Right cardiac atrium (tissue), 5 donors: Measurements from ENCODE around the gene AMPD3. TPM values are rescaled to one million over a fixed set of nuclear protein-coding genes. Genes with fewer than 3 reads are reported as not detected.

Experiments
- ATAC-seq, 2 donors: fragments of 200-7000 bp; cut with Tn5 transposase; one replicate each; pipeline versions ENCODE4 v1.8.0 to v1.9.1; 2020; ENCODE audit warnings: moderate library complexity in 2 of 2, mild to moderate bottlenecking in 1 of 2
- DNase-seq, 3 donors: peaks; one replicate each; pipeline ENCODE4 v3.0.0-alpha.2; 2020
- H3K27ac ChIP-seq: one replicate; pipeline ENCODE4 v1.5.1; 2013; ENCODE audit warnings: mild to moderate bottlenecking, low read length, control low read depth, moderate library complexity
- H3K27me3 ChIP-seq: one replicate; pipeline ENCODE4 v1.6.1; 2013; ENCODE audit not compliant: control insufficient read depth, insufficient read depth
- H3K4me1 ChIP-seq: one replicate; pipeline ENCODE4 v1.6.1; 2013; ENCODE audit warnings: low read length; ENCODE audit not compliant: control insufficient read depth, insufficient read depth
- H3K4me3 ChIP-seq: one replicate; pipeline ENCODE4 v1.5.1; 2013; ENCODE audit warnings: low read length, control low read depth
- H3K9me3 ChIP-seq: one replicate; pipeline ENCODE4 v1.6.1; 2013; ENCODE audit warnings: low read length; ENCODE audit not compliant: control insufficient read depth
- WGBS: extraction: QIAGEN DNeasy Blood & Tissue Kit; methylation state at CpG from one replicate; pipeline ENCODE4 v1.1.7; 2013; 5-methylcytosine and 5-hydroxymethylcytosine counted together
- intact Hi-C, 4 donors: fragments of 100-400 bp; cut with DNase I; formaldehyde crosslinking; loops; one replicate each; pipeline versions ENCODE4 v1.11.0 to v1.14.0; 2022 to 2023
- polyA plus RNA-seq: library from polyadenylated mRNA; stranded (reverse); fragments of 200-250 nt; gene quantifications from one replicate; pipeline ENCODE4 v1.2.3, GENCODE V29; 2013
- total RNA-seq, 4 donors: library from RNA; stranded (reverse); fragmentation: NEBNext Ultra II Directional; extraction: Animal tissue kit (Norgen Biotek cat#: 25700); gene quantifications; one replicate each; pipeline ENCODE4 v1.2.1, GENCODE V29; 2021
- donor health status: healthy with polysubstance abuse.
- donor health status: DM: no; HTN: yes; CAD: no.
- donor health status: DM: no; HTN: no; CAD: no.
- donor health status: DM: no; HTN: yes; CAD: no; lungs with severe emphysema.
- donor health status: DM: yes; HTN: yes; CAD: no.

The AMPD3 gene
- total and polyA plus RNA-seq, 5 donors: 3.5 to 10.8 (median 7.6) TPM

DNA sequence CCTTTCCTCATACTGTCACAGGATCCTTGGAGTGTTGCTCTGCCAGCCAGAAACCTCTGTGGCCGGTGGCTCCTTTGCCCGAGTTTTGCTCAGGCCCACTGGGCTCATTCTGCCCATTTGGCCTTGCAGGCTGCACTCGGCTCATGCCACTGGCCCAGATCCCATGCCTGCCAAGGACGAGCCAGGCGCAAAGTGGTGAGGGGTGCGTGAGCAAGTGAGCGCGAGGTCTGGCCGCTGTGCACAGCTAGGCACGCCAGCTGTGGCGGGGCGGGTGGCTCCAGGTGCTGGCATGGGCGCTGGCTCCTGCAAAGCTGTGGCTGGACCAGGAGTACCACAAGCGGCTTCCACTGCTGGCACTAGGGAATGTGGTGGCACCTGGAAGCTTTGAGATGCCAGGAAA, 88.7 kb downstream of the AMPD3 start:
- DNase-seq: no peak
- Histone ChIP-seq H3K9me3 (no peaks in the 10 kb centered on the region), H3K27me3 (no peaks in the 10 kb centered on the region), H3K4me3 (no peak overlapping the region), H3K27ac (no peak overlapping the region), H3K4me1 (no peaks in the 10 kb centered on the region)
- ATAC-seq: no peak
- intact Hi-C loops: loop anchor here in 1 of 4 donors (10.0 kb wide), 1 partner anchor 191 kb away; no protein-coding TSS in a partner anchor
- WGBS: 96% methylated on average over 14 of the region's 14 CpGs

DNA sequence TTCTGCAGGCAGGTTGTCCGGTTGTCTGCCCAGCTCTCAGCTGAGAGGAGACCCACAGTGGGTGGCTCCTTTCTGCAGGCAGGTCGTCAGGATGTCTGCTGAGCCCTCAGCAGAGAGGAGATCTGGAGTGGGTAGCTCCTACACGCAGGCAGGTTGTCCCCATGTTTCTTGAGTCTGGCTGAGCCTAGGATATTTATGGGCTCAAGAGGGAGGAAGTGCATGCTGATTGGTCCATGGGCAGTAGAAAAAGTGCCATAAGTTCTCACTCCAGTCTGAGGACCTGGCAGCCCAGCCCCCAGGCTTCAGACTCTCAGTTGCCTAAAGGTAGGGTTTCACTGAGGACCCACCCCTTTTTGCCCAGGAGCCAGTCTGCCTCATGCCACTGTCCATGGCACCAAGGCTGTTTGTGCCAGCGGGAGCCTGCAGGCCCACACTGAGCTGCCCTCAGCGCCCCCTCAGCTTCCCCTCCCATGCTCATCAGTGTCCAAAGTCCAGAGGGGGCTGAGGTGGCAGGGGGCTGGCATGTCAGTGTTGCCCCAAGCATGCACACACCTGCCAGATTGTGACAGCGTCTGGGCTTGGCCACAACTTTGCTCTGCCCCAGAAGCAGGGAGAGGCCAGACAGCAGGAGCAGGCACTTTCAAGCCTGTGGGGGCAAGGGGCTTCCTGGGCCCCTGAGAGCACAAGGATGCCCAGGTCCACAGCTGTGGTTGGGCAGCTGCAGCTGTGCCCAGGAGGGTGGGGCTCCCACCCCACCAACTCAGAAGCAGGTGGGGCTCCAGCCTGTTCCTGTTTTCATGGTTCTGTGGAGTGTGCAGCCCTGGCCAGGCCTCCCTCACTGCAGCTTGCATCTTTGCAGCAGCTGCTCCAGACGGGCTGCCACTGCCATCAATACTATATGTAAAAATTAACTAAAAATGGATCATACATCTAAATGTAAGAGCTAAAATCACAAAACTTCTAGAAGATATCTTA, 89.7 kb downstream of the AMPD3 start:
- intact Hi-C loops: loop anchor here in 1 of 4 donors (10.0 kb wide), 1 partner anchor 190 kb away; no protein-coding TSS in a partner anchor
- DNase-seq: peak in 1 of 3 donors; percentile 30
- 79% methylated on average over 7 of the region's 7 CpGs for WGBS
- no peaks in the 10 kb centered on the region for H3K9me3 ChIP-seq
- no peak overlapping the region for H3K27ac ChIP-seq
- H3K4me1 ChIP-seq: no peaks in the 10 kb centered on the region
- H3K27me3 ChIP-seq: no peaks in the 10 kb centered on the region
- H3K4me3 ChIP-seq: no peak overlapping the region
- ATAC-seq: no peak

DNA sequence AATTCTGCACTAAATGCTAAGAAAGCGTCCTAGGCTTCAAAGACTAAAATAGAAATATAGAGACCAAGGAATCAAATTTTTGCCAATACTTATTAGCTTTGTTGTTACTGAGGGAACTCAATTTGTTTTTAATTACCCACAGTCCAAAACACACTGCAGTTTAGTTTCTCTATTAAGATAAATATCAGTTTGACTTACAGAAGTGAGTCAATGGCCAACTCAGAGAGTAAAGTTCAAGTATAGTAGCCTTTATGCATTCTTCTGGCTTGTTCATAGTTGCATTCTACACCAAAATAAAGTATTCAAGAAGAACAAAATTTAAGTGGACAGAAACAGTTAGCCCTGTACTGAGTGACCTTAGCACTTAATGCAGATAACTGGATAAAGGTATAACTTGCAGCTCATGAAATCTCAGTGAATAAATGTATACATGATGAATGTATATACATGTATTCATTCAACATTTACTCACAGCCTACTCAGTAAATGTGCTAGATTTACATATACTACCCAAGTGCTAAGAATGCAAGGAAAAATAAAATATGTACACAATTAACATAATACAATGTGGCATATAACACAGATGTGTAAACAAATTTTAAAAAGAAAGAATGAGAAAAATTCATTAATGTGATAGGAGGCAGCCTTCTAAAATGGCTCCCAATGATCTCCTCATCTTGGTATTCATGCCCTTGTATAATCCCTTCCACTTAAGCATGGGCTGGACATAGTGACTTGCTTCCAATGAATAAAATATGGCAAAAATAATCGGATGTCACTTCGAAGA, 95.6 kb downstream of the AMPD3 start:
- WGBS: 87% methylated on average over 3 of the region's 3 CpGs
- Histone ChIP-seq H3K27ac (no peak overlapping the region), H3K4me1 (no peaks in the 10 kb centered on the region), H3K9me3 (no peaks in the 10 kb centered on the region), H3K4me3 (no peak overlapping the region), H3K27me3 (no peaks in the 10 kb centered on the region)
- intact Hi-C loops: no loop called here
- DNase-seq: no peak
- ATAC-seq: no peak

DNA sequence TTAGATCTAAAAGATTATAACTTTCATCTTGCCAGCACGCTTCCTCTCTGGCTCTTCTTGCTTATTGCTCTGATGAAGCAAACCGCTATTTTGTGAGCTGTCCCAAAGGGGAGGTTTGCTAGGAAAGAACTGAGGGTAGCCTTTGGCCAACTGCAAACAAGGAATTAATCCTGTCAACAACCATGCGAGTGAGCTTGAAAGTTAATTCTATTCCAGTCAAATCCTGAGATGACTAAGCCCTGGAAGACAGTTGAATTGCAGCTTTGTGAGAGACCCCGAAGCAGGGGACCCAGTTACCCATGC, 96.2 kb downstream of the AMPD3 start:
- 85% methylated on average over 4 of the region's 4 CpGs for WGBS
- ATAC-seq: no peak
- intact Hi-C loops: no loop called here
- Histone ChIP-seq H3K4me1 (no peaks in the 10 kb centered on the region), H3K27ac (no peak overlapping the region), H3K4me3 (no peak overlapping the region), H3K27me3 (no peaks in the 10 kb centered on the region), H3K9me3 (no peaks in the 10 kb centered on the region)
- DNase-seq: no peak

DNA sequence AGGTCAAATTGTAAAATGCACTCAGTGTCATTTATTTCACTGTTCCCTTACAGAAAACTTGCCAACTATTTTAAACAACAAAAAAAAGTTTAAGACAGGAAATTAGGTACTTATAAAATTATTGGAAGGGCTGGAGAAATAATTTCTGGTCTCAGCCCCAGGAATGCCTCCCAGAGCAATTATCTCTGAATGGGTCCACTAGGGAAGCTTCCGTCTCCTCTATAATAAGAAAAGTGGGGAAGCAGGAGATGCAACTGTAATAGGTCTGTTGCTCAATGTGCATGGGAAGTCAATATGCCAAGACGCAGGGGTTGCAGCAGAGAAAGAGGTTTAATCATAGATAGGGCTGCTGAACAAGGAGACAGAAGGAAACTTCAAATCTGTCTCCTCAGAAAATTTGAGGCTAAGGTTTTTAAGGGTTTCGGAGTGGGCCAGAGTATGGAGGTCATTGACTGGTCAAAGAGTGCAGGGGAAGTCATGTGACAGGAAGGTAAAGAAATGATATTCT, 96.8 kb downstream of the AMPD3 start:
- 96% methylated on average over 3 of the region's 3 CpGs for WGBS
- H3K4me3 ChIP-seq: no peak overlapping the region
- DNase-seq (no peak), ATAC-seq (no peak)
- intact Hi-C loops: no loop called here
- no peaks in the 10 kb centered on the region for H3K4me1 ChIP-seq
- no peaks in the 10 kb centered on the region for H3K9me3 ChIP-seq
- H3K27ac ChIP-seq: no peak overlapping the region
- no peaks in the 10 kb centered on the region for H3K27me3 ChIP-seq

DNA sequence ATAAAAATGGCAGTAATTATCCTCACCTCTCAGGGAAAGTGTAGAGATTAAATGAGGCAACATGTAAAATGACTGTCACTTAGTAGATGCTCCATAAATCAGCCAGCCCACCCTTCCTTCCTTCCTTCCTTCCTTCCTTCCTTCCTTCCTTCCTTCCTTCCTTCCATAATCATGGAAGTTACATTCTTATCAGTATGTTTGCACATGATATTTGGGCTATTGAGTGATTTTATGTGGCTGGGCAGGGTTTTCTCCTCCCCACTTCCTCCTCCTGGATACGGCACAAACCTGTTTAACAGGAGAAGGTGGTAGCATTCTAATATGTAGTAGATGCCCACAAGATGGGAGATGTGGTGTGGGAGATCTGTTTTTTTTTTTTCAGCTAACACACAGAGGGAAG, 101.5 kb downstream of the AMPD3 start:
- 63% methylated on average over 1 of the region's 1 CpG for WGBS
- Histone ChIP-seq H3K27me3 (no peaks in the 10 kb centered on the region), H3K4me3 (no peak overlapping the region), H3K4me1 (no peaks in the 10 kb centered on the region), H3K27ac (no peak overlapping the region), H3K9me3 (no peaks in the 10 kb centered on the region)
- DNase-seq (no peak), ATAC-seq (no peak)
- intact Hi-C loops: no loop called here

Other genes starting within 250 kb of the AMPD3 start
- gene SBF2, start 161.0 kb upstream of the AMPD3 start, total RNA-seq: 10 to 100 TPM; 20.5 to 32.2 (median 23.3) TPM
- 10.8 TPM for gene SBF2, start 161.0 kb upstream of the AMPD3 start, polyA plus RNA-seq
- gene ADM, start 150.2 kb upstream of the AMPD3 start, total RNA-seq: 100 to 1,000 TPM in 3 of 4 donors, 10 to 100 TPM in 1; 57.9 to 219 (median 166) TPM
- 151 TPM for gene ADM, start 150.2 kb upstream of the AMPD3 start, polyA plus RNA-seq
- gene RNF141, start 85.9 kb downstream of the AMPD3 start, total RNA-seq: 10 to 100 TPM; 37.7 to 49.8 (median 41.4) TPM
- gene RNF141, start 85.9 kb downstream of the AMPD3 start, polyA plus RNA-seq: 14.1 TPM
- 100 to 1,000 TPM in 1 of 4 donors, 10 to 100 TPM in 3; 69.8 to 114 (median 92.8) TPM for gene LYVE1, start 113.4 kb downstream of the AMPD3 start, total RNA-seq
- 12.6 TPM for gene LYVE1, start 113.4 kb downstream of the AMPD3 start, polyA plus RNA-seq
- gene IRAG1, start 238.5 kb downstream of the AMPD3 start, total RNA-seq: 10 to 100 TPM; 11.8 to 29.8 (median 19.5) TPM
- gene IRAG1, start 238.5 kb downstream of the AMPD3 start, polyA plus RNA-seq: 5.3 TPM